ENCODE data around the gene RBM15.

Gene RBM15, protein sequence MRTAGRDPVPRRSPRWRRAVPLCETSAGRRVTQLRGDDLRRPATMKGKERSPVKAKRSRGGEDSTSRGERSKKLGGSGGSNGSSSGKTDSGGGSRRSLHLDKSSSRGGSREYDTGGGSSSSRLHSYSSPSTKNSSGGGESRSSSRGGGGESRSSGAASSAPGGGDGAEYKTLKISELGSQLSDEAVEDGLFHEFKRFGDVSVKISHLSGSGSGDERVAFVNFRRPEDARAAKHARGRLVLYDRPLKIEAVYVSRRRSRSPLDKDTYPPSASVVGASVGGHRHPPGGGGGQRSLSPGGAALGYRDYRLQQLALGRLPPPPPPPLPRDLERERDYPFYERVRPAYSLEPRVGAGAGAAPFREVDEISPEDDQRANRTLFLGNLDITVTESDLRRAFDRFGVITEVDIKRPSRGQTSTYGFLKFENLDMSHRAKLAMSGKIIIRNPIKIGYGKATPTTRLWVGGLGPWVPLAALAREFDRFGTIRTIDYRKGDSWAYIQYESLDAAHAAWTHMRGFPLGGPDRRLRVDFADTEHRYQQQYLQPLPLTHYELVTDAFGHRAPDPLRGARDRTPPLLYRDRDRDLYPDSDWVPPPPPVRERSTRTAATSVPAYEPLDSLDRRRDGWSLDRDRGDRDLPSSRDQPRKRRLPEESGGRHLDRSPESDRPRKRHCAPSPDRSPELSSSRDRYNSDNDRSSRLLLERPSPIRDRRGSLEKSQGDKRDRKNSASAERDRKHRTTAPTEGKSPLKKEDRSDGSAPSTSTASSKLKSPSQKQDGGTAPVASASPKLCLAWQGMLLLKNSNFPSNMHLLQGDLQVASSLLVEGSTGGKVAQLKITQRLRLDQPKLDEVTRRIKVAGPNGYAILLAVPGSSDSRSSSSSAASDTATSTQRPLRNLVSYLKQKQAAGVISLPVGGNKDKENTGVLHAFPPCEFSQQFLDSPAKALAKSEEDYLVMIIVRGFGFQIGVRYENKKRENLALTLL

DNA sequence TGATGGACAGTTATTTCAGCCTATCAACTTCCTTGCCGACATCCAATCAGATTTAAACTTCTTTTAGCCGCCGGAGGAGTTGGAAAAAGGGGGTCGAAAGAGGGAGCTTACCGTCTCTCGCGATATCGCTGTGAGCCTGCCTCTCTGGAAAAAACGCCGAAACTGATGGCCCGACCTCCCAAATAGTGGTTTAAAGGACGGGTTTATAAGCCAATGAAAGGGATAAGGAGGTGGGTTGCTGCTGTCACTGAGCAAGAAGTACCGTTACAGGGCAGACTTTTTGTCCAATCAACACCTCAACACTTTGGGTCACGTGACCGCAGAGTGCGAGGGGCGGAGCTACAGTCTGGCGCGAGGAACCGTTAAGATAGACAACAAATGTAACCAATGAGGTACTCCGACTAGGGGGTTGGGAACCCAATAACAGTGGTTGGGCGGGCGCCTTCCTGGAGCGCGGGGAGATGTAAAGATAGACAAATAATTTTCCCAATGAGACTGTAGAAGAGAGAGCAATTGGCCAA, at the start of gene RBM15:
TSS of gene RBM15 (plus strand) at position 492 of the 521 bp plus-strand sequence. CDS start at position 521, 29 bp downstream.
- DNase-seq: peak; percentile 94 to 95

DNA sequence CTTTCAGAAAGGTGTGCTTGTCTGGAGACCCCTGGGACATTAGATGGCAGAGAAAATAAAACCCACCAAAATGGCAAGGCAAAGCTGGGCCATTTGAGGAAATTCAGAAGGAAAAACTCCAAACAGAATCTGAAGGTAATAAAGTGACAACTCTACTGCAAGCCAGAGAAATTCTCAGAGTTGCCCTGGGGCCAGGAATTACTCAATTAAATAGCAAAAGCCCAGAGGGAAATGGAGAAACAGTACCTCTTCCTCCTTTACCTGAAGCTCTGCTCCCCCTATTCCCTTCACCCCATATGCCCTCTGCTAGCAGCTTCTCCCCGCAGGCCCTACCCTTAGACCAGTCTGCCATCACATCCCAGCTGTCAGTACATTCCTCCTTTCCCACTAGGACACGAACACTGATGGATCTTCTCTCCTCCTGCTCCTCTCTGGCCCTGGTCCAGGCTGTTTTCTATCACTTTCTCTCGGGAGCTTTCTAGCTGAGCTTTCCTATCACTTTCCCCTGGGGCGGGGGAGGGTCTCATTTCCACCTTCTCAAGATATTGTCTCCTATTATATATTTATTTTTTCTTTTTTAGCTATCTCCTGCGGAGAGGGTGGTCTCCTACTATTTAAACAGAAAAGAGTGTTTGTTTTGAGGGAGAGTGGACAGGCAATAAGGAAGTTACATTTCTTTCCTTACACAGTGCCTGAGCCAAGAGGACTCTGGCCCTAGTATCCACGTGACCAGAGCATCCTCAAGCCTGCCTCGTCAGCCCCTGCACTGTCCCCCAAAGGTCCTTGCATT, 47.7 kb upstream of the RBM15 start:
- DNase-seq: no peak

DNA sequence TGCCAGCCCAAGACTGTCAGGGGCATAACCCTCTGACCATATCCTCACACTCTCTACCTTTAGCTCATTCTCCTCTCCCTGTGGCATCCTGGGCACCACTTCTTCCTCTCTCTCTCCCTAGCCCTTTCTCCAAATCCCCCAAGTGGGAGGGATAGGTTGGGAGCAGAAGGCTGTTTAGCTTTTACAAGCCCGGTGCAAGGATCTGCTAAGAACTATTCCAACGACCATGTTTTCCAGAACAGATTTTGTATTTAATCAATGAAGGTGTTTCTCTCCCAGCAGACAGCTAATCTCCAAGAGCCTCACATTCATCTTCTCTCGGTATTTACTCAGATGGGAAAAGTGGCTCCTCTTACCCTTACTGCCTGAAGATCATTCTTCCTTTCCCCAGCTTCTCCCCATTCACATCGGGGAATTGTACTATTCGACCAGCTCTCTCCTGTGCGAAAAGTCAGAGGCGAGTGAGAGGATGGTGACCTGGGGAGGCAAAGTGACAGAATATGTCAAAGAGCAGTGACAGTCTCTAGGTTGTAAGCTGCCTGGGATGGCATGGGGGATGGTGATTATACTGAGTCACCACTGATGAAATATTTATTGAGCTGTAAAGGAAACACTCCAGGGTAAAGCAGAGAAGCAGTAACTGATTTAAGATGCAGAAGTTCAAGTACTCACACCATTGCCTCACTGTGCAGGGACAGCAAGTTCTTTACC, 47.0 kb upstream of the RBM15 start:
- DNase-seq: no peak

DNA sequence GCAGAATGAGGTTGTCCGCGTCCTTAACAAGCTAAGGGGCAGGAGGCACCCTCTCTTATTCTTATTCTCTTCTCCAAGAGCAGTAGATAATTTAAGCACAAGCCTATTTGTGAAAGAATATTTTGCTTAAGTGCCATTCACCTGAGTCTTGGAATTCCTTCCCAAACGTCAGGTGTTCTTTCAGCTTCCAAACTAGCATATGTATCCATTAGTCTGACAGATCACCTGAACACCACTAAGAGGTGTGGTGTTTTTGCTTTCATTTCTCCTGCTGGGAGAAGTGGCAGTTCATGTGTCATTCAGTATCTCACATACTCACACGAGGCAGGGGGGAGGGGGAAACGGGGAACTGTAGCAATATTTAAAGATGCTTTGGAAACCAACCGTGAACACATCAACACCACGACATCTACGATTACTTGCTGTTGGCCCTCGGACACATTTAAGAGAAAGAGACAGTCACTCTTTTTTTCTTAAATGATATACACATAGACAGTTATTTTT, 45.5 kb upstream of the RBM15 start:
- no peak for DNase-seq

DNA sequence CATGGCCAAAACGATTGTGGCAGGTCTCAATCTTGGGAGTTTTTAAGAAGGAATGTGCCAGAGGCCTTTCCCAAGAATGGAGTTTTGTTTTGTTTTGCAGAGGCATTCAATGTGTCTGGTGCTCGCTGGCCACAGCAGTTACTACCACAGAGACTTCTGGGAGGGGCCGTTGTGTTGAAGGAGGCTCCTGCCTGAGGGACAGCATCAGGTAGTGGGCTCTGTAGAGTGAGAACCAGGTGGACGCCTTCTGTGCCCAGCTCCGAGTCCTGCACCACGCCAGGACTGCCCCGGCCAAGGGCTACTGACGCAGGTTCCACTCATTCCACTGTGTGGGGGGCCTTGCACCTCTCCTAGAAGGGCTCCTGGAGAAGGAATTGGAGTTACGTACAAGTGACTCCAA, 44.9 kb upstream of the RBM15 start:
- DNase-seq: no peak

DNA sequence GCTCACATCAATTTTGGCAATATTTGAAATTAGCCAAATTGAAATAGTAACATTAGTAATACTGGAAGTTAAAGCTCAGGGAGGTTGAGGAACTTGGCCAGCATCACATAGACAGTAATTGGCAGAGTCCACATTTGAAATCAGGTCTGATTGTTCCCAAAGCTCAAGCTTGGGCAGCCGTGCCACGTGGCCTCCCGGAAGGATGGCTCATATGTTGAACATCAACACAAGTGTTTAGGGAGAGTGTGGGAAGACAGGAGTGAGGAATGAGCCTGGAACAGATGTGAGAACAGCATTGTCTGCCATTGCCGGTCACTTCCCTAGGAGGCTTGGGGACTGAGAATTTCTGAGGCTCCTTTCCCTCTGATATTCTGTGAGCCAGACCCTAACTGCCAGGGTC, 40.2 kb upstream of the RBM15 start:
- no peak for DNase-seq

DNA sequence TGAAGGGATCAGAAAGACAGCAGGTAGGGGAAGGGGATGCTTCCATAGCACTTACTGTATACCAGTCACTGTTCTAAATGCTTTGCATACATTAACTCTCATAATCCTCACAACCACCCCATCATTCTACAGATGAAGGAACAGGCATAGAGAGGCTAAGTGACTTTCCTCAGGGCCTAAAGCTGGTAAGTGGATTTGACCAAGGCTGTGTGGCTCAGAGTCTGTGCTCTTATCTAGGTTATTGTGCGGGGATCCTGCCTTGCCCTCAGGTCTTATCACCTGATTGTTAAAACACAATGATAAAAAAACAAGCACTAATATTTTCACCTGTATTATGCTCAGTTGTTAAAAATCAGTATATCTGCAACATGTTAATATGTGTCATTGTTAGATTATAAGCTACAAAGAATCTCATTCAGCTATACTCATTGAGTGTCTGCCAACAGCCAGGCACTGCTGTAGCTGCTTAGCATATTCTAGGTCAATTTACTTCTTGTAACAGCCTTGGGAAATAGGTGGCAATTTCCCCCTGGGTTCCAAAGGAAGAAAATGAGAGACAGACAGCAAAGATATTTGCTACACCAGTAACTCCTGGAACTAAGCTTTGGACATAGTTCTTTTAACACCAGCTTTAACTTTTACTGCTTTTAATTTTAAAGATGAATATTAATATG, 38.6 kb upstream of the RBM15 start:
- DNase-seq: no peak

DNA sequence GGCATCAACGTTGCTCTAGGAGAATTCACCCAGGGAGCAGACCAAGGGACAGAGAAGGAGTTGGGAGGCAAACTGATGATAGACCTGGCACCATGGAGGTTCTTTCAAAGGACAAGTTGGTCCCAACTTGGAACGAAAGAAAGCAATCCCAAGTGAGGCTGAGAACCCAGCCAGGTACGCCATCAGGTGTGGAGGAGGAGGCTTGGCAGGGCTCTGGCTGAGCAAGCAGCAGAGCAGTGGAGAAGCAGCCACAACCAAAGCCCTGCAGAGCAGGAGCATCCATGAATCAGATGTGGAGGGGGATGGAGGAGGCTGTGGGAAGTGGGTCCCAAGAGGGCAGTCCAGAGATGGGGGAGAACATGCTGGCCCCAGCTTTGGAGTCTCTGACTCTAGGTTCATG, 36.3 kb upstream of the RBM15 start:
- DNase-seq: no peak

DNA sequence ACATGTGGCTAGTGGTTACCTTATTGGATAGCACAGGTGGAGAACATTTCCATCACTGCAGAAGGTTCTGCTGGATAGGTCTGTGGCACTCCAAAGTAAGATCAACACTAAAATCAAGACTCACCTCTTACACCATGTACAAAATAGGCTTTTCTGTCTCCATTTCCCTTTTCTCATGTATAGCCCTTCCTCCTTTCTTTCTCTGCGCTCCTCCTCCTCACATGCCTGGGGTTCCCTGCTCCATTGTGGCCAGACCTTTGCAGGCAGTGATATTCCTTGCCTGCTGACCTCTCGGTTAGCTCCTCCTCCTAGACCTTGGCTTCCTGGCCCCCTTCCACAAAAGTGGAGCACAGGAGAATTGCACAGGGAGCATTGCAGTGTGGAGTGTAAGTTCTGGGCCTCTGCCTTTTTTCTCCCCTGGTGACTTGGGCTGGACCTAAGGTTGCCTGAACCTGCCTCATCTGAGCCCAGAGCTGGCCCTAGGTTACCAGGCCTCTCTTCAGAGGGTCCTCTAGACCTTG, 33.2 kb upstream of the RBM15 start:
- DNase-seq: no peak

DNA sequence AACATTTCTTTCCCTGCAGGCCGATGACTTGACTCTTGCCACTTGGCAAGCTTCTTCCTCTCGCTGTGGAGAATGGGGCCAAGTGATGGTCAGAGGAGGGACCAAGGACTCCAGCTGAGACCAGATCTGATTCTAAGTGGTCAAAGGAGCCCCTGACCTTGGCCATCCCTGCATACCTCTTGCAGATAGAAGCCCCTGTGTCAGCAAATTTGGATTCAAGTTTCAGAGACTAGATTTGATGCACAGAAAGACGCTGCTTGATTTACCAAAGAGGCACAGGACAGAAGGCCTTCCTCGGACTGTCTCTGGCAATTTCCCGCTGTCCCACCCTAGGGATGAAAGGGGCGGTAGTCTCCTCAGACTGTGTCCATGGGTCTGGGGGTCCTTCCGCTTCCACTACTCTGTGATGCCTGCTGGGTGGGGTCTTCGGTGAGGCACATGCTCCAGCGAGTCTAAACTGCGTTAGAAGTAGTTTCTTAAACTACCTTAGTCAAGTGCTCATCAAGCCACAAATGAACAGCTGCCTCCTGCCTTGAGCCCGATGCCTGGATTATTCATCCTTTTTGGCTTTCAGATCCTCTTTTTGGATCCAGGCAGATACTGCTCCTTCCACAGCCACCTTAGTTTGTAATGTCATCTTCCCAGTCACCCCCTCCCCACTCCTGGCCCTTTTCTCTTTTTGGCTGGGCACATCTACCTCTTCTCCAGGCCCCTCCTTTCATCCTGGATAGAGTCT, 31.8 kb upstream of the RBM15 start:
- DNase-seq: no peak

DNA sequence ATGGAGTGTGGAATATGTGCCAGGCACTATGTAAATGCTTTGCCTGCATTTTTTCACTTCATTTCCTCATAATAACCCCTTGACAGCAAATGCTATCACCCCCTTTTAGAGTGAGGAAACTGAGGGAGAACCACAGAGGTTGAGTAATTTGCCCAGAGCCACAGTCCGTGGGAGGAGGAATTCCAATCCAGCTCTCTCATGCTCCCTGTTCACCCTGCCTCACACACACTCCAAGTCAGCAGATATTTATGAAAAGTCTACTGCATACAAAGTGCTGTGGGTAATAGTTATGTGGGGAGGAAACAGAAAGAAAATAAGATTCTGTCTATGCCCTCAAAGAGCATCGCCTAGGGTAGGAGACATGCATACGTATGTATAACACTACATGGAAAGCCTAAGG, 30.9 kb upstream of the RBM15 start:
- DNase-seq: no peak

DNA sequence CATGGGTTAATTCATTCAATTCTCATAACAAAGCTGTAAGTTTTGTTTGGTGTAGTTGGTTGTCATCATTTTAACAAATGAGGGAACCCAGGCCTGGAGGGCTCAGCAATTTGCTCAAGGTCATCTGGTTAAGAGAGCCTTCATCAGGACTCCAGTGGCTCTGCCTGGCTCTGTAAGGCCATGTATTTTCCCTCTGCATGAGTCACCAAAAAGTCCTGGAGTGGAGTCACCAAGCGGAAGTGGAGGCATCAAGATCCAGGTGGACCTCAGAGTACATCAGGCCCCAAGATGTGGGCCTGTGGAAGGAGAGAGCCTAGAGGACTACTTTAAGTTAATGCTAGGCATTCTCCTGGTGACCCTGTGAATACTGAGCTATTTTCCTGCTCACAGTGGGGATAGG, 30.0 kb upstream of the RBM15 start:
- no peak for DNase-seq

DNA sequence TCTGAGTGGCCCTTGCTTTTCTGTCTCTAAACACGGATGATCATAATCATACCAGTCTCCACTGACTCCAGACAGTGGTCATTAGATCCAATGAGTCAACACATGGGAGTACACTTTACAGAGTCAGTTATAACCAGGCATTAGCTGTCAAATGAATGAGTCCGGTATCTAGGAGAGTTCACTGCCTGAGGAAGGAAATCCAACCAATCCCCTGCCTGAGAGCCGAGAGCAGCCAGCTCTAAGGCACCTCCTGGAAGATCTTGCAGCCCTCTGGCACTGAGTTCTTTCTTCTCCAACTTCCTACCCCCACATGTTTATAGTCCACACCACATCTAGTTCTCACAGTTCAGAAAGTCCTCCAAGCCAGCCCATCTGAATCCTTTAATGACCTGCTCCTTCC, 29.4 kb upstream of the RBM15 start:
- DNase-seq: no peak

DNA sequence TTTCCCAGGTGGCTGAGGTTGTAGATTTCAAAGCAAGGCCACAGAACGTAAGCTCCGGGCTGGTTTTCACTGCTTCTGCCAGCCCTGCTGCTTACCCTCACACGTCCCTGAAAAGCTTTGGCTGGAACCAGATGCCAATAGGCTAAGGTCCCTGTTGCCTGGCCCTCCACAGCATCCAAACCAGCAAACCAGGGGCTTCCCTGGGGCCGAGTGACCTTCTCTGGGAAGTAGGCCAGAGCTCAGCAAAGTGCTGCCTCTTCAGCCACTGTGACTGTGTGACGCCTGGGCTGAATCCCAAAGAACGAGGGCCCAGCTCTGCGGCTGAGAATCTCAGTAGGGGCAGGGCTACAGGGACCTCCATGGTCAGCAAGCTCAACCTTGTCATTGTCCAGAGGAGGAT, 28.9 kb upstream of the RBM15 start:
- DNase-seq: no peak

DNA sequence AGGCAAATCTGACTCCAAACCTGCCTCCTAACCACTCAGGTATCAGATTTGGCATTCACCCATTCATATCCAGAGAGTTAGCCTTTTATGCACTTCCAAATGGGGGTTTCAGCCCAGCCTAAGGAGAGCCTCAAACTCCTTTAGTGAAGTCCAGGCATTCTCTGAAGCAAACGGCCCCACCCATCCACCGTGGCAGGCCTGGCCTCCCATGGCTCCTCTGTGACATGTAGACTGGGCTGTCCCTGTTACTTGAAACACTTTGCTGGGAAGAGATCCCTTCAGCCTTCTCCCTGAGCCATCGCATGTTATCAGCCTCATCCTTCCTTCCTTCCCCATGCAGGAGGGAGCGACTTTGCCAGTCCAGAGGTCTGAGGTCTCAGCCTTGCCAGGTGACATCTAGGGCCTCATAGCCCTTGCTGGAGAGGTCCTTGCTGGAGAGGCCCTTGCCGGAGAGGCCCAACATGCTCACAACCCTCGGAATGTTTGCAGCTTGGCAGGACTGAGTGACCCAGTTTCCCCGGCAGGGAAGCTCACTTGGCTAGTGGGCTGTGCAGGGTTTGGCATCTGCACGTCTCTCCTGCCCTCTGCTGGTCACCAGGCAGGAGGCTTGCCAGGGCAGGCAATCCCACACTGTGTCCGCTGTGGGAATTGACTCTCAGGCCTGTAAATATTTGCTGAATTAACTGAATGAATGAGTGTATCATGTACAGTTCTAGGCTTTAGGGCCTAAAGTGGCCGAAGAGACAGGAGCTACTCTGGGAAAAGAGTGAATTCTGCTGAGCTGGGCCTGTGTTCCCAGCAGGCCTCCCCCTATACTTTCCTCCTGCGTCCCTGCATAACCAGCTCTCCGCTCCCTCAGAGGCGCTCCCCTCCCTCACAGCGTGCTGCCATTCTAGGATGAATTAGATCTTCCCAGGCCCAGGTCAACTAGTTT, 26.7 kb upstream of the RBM15 start:
- peak; percentile 68 to 69 for DNase-seq

DNA sequence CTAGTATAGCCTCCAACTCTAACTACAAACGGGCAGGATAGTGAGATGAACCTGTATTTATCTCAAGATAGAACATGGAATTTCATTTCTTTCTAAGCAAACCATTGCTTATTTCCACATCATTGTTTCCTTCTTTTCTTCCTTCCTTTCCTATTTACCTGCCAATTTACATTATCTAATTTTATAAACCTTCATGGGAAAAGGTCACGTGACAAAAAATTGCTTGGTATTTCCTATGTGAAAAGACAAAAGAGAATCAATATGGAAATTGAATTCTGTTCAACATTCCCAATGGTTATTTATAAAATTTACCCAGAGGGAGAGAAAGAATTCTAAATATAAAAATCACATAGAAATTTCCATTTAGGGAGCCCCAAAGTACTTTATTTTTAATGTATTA, 22.4 kb upstream of the RBM15 start:
- no peak for DNase-seq

DNA sequence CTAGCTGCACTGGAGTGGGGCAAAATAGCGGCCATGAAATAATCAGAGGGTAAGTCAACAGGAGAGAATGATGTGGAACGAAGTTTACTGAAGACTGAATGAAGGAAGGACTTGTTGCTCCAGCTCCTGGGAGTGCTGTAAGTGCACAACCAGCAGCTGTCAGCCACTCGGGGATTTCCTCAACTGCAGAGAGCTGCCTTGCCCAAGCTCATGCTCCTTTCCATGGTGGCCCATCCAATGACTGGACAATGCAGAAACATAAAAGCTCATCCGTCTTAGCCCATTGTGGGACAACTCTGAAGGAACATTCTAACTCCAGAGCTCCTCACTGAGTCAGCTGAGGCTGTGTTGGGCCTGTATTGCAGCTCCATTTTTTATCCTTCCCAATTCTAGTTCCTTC, 21.1 kb upstream of the RBM15 start:
- no peak for DNase-seq

DNA sequence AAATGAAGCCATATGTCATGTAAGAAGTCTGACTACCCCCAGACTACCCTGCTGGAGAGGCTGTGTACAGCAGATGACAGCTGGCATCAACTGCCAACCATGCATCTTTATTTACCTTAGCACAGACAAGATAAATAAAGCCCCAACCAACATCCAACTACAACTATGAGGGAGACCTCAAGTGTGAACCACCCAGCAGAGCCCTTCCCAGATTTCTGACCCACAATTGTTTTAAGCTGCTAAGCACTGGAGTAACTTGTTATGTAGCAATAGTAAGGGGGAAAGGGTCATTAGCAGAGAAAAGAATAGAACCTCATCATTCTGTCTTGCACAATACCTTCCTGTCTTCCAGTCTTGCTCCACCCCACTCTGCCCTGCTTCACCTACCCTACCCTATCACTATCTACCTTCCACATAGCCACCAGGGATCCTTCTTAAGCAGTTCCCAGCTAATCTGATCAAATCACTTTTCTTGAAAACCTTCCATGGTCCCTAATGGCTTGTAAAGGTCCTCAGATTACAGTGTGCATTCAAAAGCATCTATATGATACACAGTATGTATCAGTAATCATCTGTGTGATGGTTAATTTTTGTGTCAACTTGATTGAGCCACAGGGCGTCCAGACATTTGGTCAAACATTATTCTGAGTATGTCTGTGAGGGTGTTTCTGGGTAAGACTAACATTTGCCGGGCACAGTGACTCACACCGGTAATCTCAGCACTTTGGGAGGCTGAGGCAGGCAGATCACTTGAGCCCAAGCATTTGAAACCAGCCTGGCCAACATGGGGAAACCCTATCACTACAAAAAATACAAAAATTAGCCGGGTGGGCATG, 19.6 kb upstream of the RBM15 start:
- no peak for DNase-seq
